ENCODE measurements around the gene OR4Q3.
"Not testable (repeated sequence)": the region's sequence is repeated elsewhere in the genome, so short reads cannot be mapped to it uniquely, and the experiment has no call there.

The OR4Q3 gene

GRCh38 chr14:19743256-19743655 lies at the start of gene OR4Q3:
Gene OR4Q3 (plus strand): TSS chr14:19743571.
- no peak for DNase-seq

- no peak for DNase-seq
Observed at GRCh38 chr14:19729359-19729758, 14.0 kb upstream of the OR4Q3 start.

GRCh38 chr14:19729763-19730162 lies 13.6 kb upstream of the OR4Q3 start:
- DNase-seq = no peak

GRCh38 chr14:19733893-19734292 lies 9.5 kb upstream of the OR4Q3 start:
- not testable (repeated sequence) for DNase-seq

GRCh38 chr14:19752316-19752715 lies 8.9 kb downstream of the OR4Q3 start:
- not testable (repeated sequence) for DNase-seq

- DNase-seq = no peak
Observed at GRCh38 chr14:19754172-19754571, 10.8 kb downstream of the OR4Q3 start.

- DNase-seq = not testable (repeated sequence)
Observed at GRCh38 chr14:19771491-19771890, 28.1 kb downstream of the OR4Q3 start.

- no peak for DNase-seq
Observed at GRCh38 chr14:19771895-19772430, 28.6 kb downstream of the OR4Q3 start.

- not testable (repeated sequence) for DNase-seq
Observed at GRCh38 chr14:19772454-19772853, 29.1 kb downstream of the OR4Q3 start.

GRCh38 chr14:19773204-19773603 lies 29.8 kb downstream of the OR4Q3 start, which contains the start of gene OR4M1:
Gene OR4M1 (plus strand): TSS chr14:19773504. CDS start chr14:19780323, 6,819 bp downstream.
- not testable (repeated sequence) for DNase-seq

- DNase-seq = no peak
Observed at GRCh38 chr14:19775587-19775986, 32.2 kb downstream of the OR4Q3 start.

GRCh38 chr14:19785848-19786247 lies 42.5 kb downstream of the OR4Q3 start:
- DNase-seq = not testable (repeated sequence)

GRCh38 chr14:19787318-19787717 lies 43.9 kb downstream of the OR4Q3 start:
- DNase-seq = not testable (repeated sequence)

GRCh38 chr14:19788150-19788549 lies 44.8 kb downstream of the OR4Q3 start:
- DNase-seq = not testable (repeated sequence)

- DNase-seq = not testable (repeated sequence)
Observed at GRCh38 chr14:19796520-19797108, 53.2 kb downstream of the OR4Q3 start.

Data from activated CD4-positive, CD25-positive, alpha-beta regulatory T cell treated with anti-CD3 and anti-CD28 coated beads, Interleukin-2, amount 50 U/mL, for 72 hours (primary cell).